ENCODE results near the gene MIB2.

Gene MIB2

DNA sequence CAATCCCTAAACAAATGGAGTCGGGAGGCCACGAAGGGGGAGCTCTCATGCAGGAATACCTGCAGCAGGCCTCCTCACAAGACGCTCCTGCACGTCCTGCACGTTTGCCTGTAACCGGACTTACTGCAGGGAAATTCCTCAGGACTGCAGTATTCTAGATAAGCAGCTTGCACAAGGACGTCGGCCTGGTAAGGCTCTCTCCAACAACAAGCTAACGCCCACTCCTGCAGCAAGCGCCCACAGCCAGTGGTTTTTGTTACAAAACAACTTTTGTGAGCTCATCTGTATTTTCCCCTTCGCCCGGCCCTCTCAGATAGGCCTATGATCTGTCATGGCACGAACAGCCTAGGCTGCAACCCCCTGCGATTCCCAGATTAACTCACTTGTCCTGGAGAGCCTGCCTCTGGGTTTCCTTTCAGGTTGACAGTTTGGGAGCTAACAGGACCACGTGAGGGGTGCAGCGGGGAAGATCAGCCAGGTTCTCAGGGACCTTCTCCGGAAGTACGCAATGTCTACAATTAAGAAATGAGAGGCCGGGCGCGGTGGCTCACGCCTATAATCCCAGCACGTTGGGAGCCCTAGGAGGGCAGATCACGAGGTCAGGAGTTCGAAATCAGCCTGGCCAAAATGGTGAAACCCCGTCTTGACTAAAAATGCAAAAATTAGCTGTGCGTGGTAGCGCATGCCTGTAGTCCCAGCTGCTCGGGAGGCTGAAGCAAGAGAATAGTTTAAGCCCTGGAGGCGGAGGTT lies 921 bp upstream of the MIB2 start:
- DNase-seq (ENCODE audit: low spot score) = no peak

DNA sequence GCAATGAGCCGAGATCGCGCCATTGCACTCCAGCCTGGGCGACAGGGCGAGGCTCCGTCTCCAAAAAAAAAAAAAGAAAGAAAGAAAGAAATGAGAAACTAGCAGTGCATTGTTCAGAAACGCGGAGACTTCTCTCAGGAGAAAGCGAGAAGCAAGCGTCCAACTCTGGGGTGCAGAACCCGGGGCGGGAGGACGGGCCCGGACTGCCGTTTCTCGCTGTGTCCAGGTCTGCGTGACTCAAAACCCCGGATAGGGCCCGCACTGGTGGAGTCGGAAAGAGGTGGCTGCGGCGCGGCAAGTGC lies 395 bp upstream of the MIB2 start:
- no peak for DNase-seq (ENCODE audit: low spot score)

DNA sequence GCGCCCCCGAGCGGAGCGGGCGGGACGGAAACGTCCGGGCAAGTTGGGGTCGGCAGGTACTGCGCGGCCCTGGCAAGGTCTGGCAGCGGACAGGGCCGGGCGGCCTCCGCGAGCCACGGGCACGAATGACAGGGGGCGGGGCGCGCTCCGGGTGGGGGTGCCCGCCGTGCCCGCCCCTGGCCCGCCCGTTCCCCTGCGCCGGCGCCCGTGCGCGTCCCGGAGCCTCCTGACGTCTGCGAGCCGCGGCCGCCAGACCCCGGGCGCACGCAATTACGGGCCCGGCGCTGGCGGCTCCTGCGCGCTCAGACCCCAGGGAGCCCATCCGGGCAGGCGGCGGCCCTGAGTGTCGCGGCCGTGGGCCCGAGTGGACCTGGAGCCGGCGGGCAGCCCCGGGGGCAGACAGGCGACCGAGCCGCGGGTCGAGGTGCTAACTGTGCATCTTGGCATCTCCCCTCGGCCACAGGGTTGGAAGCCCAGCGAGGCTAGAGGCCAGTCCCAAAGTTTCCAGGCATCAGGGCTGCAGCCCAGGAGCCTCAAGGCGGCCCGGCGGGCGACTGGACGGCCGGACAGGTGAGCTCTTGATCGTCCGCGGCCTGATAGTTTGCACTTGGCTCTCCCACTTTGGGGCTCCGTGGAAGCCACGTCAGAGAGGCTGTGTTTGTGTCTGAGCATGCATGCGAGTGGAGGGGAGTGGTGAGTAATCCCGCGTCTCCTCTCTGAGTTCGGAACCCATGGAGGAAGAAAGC lies 918 bp downstream of the MIB2 start:
- peak; percentile 78 for DNase-seq (ENCODE audit: low spot score)

DNA sequence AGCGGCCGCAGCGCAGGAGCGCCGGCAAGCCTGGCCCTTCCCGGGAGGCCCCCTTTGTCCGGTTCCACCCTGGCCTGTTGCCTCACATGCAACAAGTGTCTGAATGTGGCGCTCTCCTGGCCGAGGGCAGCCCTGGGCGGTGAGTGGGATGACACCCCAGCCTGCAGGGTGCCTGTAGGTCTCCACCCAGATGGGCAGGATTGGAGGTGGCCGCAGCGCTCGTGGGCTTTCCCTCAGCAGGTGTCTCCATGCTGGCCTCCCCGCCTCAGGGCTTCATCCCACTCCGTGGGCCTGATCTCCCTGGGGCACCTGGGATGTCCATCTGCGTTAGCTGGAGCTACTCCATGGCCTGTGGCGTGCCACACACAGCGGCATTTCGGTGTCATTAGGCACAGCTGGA lies 1.5 kb downstream of the MIB2 start:
- DNase-seq (ENCODE audit: low spot score) = no peak

DNA sequence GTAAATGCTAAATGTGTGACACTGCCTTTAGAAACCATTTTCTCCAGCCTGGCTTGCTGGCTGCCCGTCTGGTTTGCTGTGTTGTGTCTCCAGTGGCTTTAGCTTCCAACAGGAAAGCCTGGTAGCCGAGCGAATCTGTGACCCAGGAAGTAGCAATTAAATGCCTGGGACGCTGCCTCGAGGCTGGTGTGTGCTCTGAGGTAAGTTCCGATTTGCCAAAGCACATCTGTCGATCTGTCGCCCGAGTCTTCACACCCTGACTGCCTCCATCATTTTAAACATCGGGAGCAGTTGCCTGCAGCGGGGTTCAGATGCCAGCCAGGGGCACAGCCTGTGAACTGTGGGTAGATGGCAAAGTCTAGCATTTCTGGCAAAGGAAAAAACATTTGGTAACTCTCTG lies 2.2 kb downstream of the MIB2 start:
- DNase-seq (ENCODE audit: low spot score) = no peak

DNA sequence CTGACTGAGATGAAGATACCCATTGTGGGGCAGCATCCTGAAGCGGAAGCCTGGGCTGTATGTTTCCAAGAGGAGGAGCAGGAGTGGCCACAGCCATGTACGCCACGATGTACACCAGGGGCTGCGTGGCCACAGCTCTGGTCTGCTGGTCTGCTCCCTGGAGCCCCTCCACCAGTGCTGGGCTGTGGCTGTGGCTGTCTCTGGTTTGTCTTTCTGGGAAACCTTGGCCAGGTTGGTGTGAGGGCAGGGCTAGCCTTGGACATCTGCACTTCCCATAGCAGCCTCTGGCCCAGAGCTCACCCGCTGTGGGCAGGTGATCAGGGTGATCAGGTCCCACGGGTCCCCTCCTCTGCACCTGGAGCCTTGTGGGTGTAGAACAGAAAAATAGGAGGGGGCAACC lies 2.6 kb downstream of the MIB2 start:
- DNase-seq (ENCODE audit: low spot score) = no peak

DNA sequence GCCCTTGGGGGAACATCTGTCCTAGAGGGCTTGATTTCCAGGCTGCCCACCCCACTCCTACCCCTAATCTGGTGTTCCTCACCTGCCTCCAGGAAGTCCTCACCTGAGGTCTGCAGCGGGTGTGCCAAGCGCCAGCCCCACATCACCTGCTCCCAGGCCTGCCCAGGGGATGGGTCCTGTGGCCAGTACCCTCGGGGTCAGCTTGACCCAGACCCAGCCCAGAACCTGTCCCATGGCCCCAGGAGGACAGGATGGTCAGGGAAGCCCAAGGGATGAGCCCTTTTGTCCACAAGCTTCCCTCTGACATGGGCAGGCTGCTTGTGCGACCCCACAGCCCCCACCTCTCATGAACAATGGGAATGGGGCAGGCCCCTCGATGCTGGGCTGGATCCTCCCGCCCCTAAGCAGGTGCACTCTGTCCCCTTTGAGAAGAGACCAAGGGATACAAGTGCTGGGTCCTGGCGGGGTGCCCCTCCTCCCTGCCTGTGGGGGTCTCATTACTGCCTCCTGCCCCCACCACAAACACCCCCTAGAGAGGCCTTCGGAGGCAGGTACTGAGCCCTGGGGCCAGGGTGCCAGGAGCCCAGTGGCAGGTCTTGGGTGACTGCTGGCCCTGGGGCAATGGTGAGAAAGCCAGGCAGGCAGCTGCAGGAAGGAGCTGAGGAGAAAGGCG lies 3.2 kb downstream of the MIB2 start:
- DNase-seq (ENCODE audit: low spot score) = no peak

DNA sequence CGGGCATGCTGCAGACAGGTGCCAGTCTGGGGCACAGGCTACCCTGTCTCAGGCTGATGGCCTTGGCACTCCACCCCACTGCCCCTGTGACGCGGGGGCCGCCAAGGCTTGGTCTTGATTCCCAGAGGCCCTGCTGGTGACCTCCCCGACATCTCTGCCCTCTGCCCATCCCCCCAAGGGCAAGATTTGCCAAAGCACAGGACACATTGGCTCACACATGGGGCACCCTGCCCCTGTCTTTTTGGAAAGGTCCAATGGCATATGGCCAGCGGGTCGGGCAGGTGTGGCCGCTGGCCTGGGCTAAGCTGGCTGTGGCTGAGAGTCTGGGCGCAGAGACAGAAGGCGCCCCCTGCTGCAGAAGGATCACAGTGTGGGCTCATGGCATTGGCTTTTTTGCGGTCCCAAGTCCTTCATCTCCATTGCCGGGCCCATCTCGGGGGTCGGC lies 4.6 kb downstream of the MIB2 start:
- no peak for DNase-seq (ENCODE audit: low spot score)

DNA sequence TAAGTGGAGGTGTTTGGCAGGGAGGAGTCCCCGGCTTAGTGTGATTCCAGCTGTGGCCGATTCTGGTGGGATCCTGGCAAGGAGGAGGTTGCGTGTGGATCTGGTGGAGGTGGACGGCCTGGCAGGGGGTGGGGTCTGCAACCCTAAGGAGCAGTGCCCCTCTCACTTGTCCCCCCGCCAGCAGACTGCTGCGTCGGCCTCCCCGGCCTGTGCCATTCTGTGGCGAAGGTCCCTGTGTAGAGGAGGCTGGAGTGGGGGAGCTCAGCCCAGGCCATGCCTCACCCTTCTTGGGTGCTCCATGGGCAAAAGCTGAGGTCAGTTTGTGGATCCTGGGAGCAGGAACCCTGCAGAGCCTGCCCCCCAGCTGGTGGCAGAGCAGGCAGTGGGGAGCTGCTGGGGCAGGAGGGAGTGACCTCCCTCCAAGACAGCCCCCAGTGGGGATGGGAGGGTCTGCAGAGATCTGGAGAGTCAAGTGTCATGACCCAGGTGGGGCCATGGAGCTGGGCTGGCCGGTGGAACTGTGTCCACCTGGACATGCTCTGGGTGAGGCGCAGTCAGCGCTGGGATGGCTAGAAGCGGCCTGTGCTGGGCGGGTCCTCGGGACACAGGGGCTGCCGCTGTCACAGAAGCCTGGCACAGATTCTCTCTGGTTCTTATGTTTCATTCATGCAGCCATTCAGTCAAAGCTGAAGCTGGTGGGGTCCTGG lies 5.3 kb downstream of the MIB2 start:
- no peak for DNase-seq (ENCODE audit: low spot score)

DNA sequence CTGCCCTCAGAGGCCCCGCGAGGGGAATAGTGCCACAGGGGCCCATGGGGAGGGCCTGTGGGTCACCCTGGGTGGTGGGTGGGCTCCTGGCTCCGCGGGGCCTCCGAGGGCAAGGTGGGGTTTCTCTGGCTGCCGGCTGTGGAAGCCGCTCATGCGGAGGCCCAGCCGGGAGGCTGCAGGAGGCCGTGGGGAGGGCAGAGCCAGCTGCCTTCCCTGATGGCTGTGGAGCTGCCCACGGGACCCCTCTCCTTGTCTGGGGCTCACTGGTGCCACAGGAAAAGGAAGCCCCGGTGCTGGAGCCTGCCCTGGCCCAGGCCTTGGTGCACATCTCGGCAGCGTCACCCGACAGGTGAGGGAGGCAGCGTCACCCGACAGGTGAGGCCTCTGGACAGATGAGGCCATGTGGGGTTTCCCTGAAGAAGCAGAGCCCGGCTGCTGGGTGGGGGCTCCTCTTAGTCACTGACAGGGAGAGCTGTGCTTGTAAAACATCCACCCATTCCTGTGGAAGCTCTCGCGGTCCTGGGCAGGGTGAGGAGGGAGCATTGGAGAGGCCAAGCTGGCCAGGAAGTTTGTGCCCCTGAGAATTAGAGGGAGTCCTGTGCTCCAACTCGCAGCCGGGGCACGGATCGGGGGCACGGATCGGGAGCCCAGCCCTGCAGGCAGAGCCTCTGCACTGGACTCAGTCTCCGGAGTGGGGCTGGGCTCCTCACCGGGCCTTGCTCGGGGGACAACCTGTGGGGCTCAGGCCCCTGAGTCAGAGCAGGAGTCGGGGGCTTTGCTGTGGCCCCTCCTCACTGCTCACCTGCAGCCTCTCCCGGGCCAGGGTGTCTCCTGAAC lies 6.1 kb downstream of the MIB2 start:
- DNase-seq (ENCODE audit: low spot score) = no peak

DNA sequence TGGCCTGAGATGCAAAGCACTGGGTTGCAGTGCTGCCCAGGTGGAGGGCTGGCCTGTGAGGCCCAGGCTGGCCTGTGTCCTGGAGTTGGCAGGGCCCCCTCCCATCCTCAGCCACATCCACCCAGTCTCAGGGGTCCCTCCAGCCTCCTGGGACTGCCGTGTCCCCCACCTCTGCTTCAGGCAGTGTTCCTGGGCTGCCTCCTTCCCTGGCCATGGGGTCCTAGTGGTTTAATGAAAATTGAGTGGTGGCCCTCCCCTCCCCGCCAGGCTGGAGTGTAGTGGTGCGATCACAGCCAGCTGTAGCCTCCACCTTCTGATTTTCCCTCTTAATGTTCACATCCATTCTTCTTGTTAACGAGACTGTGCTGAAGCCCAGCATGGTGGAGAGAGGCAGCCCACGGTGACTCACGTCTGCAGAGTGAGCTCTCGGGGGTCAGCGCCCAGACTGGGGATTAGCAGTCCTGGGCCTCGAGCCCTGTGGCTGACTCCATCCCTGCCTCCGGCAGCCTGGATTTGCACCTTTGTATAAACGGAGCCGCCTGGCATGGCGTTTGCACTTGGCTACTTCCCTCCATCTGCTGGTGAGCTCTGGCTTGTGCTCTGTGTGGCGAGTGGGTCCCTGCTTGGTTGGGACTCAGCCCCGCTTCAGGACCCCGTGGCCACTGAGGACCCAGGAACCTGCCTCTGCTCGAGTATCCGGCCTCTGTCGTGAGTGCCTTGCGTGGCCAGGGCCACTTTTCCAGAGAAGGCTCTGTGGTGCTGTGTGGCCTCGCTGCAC lies 6.9 kb downstream of the MIB2 start:
- no peak for DNase-seq (ENCODE audit: low spot score)

DNA sequence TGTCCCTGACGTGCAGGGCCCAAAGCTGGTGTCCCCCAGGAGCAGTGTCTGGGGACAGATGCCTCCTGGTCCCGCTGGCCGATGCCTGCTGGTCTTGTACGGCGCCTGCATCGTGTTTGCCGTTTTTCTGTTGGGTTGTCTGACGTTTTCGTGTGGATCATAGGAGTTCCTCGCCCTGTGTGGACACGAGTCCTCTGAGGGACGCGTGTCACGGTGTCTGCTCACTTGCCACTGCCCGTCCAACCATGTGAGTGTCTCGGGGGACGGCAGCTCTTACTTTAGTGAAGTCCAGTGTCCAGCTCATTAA lies 7.4 kb downstream of the MIB2 start:
- DNase-seq (ENCODE audit: low spot score) = no peak

DNA sequence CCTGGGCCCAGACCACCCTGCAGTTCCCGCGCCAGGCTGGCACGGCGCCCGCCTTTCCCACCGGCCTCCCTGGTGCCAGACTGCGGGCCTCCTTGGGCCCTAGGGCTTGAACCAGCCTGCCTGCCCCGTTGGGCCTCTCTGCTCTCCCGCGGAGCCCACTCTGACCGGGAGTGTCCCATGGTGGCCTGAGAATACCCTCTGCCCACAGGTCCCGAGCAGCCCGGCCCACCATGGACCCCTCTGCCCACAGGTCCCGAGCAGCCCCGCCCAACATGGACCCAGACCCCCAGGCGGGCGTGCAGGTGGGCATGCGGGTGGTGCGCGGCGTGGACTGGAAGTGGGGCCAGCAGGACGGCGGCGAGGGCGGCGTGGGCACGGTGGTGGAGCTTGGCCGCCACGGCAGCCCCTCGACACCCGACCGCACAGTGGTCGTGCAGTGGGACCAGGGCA lies 7.9 kb downstream of the MIB2 start:
- DNase-seq (ENCODE audit: low spot score) = no peak

DNA sequence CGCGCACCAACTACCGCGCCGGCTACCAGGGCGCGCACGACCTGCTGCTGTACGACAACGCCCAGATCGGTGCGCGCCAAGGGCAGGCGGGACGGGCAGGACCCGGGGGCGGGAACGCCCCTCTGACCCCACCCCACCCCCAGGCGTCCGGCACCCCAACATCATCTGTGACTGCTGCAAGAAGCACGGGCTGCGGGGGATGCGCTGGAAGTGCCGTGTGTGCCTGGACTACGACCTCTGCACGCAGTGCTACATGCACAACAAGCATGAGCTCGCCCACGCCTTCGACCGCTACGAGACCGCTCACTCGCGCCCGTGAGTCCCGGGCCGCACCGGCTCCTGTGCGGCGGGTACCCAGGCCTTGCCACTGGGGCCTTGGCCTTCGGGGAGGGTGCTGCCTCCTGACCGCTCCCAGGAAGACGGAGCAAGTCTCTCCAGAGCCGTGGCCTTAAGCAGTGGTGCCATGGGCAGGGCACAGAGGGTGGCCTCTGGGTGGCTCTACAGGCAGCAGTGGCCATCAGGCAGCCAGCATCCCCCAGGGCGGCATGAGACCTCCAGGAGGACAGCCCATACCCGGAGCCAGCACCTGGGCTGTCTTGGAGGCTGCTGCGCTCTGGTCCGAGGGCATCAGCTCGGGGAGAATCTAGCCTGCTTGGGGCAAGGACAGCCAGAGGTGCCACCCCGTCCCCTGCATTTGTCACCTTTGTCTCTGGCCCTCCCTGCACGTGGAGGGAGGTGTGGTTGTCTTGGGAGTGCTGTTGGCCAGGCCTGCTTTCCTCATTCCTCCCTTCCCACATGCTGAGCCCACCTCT lies 8.5 kb downstream of the MIB2 start:
- DNase-seq (ENCODE audit: low spot score) = no peak

DNA sequence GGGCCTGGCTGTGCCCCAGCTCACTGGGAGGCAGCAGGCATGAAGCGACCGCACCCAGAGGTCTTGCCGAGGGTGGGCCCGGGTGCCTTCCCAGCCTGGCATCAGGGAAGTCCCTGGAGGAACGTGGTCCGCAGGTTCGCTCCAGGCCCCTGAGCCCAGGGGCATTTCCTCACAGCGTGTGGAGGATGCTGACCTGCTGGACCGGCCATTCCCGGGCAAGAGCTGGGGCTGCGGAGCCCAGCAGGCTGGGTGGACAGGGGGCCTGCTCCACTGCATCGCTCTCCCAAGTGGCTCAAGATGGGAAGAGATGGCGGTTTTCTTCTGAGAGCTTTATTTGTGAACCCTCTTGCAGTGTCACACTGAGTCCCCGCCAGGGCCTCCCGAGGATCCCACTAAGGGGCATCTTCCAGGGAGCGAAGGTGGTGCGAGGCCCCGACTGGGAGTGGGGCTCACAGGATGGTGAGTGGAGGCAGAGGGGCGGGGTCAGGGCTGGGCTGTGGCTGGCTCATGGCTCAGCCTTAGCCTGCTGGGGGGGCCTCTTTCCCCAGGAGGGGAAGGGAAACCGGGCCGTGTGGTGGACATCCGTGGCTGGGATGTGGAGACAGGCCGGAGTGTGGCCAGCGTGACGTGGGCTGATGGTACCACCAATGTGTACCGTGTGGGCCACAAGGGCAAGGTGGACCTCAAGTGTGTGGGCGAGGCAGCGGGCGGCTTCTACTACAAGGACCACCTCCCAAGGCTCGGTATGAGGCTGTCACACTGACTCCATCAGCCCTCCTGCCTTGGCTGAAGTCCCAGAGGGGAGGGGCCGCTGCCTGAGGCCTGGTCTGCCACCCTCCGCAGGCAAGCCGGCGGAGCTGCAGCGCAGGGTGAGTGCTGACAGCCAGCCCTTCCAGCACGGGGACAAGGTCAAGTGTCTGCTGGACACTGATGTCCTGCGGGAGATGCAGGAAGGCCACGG lies 9.4 kb downstream of the MIB2 start:
- no peak for DNase-seq (ENCODE audit: low spot score)

DNA sequence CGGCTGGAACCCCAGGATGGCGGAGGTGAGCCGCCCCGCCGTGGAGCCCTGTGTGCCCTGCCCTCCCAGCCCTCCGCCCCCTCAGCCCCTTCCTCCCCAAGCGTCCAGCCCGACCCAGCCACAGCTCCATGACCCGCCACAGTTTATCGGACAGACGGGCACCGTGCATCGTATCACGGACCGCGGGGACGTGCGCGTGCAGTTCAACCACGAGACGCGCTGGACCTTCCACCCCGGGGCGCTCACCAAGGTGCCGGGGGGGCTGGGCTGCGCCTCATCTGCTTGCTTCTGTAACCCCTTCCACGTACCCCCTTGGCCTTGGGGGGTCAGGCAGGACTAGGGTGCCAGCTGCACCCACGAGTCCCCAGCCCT lies 10.1 kb downstream of the MIB2 start:
- DNase-seq (ENCODE audit: low spot score) = no peak

DNA sequence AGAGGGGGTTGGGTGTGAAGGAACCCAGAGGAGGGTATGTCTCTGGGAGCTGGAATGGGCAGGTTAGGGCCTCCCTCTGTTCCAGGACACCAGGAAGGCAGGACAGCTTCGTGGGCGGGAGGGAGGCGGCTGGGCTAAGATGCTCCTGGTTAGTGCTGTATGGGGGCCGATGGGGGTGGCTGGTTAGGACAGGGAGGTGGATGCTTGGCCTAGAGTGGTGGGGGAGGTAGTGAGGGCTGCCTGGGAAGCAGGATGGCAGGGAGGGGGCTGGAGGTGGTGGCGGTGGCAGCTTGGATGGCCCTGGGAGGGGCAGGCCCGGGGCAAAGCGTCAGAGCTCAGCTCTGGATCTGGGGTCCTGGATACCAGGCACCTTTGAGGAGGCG lies 10.5 kb downstream of the MIB2 start:
- DNase-seq (ENCODE audit: low spot score) = no peak

DNA sequence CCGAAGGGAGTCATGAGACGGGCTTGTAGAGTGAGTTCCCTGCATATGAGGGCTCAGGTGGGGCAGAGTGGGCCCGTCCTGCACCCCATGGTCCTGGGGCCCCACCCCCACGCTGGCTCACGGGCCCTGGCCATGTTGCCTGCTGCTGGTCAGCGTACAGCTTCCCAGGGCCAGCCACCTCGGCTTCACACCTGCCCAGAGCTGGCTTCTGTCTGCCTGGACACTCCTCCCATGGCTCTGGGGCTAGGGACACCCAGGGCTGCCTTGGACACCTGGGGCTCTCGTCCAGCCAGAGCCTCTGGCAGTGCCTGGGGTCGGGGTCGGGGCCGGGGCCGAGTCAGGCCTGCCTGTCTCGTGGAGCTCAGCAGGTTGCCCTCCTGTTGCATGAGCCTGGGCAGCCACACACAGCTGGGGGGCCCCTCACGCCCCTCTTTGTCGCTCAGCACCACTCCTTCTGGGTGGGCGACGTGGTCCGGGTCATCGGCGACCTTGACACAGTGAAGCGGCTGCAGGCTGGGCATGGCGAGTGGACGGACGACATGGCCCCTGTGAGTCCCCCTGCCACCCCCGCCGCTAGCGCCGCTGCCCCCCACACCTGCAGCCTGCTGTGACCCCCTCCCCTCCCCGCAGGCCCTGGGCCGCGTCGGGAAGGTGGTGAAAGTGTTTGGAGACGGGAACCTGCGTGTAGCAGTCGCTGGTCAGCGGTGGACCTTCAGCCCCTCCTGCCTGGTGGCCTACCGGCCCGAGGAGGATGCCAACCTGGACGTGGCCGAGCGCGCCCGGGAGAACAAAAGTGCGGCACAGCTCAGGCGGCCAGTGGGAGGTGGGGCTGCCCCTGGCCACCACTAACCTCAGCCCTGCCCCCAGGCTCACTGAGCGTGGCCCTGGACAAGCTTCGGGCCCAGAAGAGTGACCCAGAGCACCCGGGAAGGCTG lies 11.2 kb downstream of the MIB2 start:
- DNase-seq (ENCODE audit: low spot score) = no peak

Measured in hepatic stellate cell (primary cell).